NCI-H2029 treated with DMSO at 0.1 percent for 48 hours (cell line): Measurements from ENCODE around the gene C1GALT1C1L.
"Not testable (repeated sequence)": the region's sequence is repeated elsewhere in the genome, so short reads cannot be mapped to it uniquely, and the experiment has no call there.

Experiments
- DNase-seq: peaks from one replicate; lab custom pipeline; 2025; lab: John Stamatoyannopoulos, UW

C1GALT1C1L gene

DNA sequence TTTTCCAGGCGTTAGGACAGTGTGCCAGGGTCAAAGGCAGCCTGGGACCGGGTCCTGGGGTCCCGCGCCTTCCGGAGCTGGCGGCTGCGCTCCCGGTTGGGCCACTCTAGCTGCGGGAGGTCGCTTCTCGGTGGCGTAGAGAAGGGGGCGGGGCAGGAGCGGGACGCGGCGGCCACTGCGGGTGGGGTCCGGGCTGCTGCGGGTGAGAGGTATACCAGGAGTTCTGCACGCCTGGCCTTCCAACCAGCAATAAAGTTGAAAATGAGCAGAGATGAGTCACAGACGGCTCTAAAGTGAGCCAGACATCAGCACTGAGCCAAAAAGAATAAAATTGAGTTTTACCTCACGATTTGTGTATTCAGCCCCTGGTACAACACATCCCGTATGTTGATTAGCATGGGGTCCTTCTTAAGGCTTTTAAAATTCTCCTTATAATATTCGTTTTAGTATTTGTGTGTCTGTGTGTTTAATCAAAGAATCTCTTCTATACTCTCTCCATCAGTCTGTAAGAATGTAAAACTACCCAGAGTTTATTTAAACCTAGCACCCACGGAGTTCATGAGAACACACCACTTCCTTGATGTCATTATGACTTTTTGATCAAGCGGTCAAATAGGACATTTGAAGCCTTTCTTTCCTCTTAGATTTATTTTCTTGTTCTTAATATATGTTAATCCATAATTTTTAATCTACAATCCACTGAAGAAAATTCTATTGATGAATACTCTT lies at the start of gene C1GALT1C1L:
TSS of gene C1GALT1C1L (minus strand) at position 108 of the 729 bp plus-strand sequence. CDS start at position 1, 107 bp downstream.
- peak; percentile 9 for DNase-seq

DNA sequence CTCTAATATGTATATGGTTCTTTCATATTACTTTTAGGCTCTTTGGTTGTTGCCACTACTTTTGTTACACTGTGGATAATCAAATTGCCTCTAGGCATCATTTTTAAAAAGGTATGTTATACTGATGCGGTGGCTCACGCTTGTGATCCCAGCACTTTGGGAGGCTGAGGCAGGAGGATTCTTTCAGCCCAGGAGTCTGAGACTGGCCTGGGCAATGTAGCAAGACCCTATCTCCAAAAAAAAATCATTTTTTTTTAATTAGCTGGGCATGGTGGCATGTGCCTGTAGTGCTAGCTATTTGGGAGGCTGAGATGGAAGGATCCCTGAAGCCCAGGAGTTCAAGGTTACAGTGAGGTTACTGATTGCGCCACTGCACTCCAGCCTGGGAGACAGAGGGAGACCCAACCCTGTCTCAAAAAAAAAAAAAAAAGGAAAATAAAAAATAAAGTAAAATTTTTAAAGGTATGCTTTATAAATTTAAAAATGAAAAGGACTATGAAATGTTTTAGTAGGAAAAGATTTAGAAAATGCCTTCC lies 49.5 kb upstream of the C1GALT1C1L start:
- no peak for DNase-seq

DNA sequence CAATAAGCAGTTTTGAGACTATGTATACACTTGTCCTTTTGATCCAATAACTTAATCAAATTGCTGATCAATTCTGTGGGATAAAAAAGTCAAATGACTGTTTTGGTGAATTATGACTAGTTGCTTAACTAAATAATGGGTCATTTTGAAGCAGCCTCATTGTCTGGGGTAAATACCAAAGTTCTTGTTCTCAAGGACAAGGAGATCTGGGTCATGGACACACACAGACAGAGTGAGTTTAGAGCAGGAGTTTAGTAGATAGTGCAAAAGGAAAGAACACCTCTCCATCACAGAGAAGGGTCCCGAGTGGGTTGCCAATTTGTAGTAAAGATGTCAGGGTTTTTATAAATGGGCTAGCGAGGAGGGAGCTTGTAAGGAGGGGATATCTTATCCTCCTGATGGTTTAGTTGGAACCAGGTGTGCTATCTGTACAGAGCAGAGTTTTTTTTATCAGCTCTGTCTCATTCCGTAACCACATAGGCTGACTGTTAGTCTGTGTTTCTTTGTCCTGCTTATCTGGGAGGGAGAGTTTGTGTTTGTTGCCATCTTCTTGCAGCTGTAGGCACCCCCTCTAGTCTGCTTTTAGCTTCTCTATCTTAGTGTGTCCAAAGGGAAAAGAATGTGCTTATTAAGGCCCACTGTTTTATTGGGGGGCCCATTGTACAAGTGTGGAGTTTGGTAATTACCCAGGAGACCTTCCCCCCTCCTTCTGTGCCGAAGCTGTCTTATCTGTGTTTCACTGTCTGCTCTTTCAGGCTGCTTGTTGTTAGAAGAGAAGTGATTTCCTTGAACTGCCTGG lies 48.7 kb upstream of the C1GALT1C1L start:
- no peak for DNase-seq

GRCh38 chr2:43718530-43719124 lies 42.4 kb upstream of the C1GALT1C1L start:
- no peak for DNase-seq

- no peak for DNase-seq
These were observed 41.1 kb upstream of the C1GALT1C1L start for GRCh38 chr2:43717322-43717721.

- no peak for DNase-seq
These were observed 39.3 kb upstream of the C1GALT1C1L start for GRCh38 chr2:43715300-43716098.

GRCh38 chr2:43714164-43714563 lies 37.9 kb upstream of the C1GALT1C1L start:
- no peak for DNase-seq

- no peak for DNase-seq
These were observed 34.6 kb upstream of the C1GALT1C1L start for GRCh38 chr2:43710866-43711265.

GRCh38 chr2:43708891-43709290 lies 32.7 kb upstream of the C1GALT1C1L start:
- DNase-seq = no peak

DNA sequence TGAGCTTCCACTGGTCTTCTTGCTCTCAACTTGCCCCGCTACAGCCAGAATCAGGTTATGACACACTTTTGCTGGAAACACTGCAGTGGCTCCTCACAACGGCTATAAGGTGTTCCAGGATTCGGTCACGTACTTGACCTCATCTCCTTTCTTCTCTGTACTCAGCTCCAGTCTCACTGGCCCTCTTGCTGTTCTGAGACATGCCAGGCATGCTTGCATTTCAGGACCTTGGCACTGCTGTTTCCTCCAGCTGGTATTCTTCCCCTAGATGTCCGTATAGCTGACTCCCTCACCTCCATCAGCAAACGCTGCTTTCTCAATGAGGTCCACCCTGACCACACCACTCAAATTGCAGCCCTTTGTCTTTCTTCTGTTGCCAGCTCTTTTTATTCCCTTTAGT lies 31.9 kb upstream of the C1GALT1C1L start:
- no peak for DNase-seq

- no peak for DNase-seq
These were observed 31.2 kb upstream of the C1GALT1C1L start for GRCh38 chr2:43707255-43708015.

GRCh38 chr2:43701111-43701510 lies 24.9 kb upstream of the C1GALT1C1L start:
- DNase-seq = no peak

GRCh38 chr2:43699761-43700160 lies 23.5 kb upstream of the C1GALT1C1L start:
- DNase-seq = no peak

DNA sequence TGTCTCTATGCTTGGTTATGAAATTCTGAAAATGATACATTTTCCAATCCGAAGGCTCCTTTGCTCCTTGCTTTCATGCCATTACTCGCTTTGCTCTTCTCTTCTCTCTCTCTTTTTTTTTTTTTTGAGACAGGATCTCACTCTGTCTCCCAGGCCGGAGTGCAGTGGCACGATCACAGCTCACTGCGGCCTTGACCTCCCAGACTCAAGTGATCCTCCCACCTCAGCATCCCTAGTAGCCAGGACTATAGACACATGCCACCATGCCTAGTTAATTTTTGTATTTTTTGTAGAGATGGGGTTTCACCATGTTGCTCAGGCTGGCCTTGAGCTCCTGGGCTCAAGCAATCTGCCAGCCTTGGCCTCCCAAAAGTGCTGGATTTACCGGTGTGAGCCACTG lies 21.9 kb upstream of the C1GALT1C1L start:
- not testable (repeated sequence) for DNase-seq

- no peak for DNase-seq
These were observed 16.3 kb upstream of the C1GALT1C1L start for GRCh38 chr2:43692428-43692994.

DNA sequence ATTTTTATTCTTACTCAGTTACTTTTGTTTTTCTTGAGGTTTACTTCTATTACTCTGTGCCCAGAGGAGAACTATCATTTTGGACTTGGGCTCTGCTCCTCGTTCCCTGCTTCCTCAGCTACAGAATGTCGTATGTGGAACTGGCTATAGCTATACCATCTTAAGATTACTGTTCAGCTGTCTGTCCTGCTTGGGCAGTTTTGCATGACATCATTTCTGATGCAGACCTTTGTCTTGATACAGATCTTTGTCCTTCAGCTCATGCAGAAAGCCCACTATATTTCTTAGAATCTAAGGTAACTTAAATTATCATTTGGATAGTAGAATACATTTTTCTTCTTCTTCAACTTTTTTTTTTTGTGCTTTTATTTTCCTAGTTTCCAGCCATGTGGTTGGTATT lies 13.8 kb upstream of the C1GALT1C1L start:
- DNase-seq = no peak

DNA sequence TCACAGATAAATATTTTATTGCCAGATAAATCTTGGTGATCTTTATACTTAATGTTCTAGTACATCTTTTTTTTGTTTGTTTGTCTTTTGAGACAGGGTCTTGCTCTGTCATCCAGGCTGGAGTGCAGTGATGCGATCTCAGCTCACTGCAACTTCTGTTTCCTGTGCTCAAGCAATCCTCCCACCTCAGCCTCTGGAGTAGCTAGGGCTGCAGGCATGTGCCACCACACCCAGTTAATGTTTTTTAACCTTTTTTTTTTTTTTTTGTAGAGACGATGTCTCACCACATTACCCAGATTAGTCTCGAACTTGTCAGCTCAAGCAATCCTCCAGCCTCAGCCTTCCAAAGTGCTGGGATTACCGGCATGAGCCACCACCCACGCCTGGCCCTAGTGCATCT lies 9.1 kb upstream of the C1GALT1C1L start:
- DNase-seq = no peak

DNA sequence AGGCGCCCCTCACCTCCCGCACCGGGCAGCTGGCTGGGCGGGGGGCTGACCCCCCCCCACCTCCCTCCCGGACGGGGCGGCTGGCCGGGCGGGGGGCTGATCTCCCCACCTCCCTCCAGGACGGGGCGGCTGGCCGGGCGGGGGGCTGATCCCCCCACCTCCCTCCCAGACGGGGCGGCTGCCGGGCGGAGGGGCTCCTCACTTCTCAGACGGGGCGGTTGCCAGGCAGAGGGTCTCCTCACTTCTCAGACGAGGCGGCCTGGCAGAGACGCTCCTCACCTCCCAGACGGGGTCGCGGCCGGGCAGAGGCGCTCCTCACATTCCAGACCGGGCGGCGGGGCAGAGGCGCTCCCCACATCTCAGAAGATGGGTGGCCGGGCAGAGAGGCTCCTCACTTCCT lies 1.6 kb upstream of the C1GALT1C1L start:
- DNase-seq = not testable (repeated sequence)

DNA sequence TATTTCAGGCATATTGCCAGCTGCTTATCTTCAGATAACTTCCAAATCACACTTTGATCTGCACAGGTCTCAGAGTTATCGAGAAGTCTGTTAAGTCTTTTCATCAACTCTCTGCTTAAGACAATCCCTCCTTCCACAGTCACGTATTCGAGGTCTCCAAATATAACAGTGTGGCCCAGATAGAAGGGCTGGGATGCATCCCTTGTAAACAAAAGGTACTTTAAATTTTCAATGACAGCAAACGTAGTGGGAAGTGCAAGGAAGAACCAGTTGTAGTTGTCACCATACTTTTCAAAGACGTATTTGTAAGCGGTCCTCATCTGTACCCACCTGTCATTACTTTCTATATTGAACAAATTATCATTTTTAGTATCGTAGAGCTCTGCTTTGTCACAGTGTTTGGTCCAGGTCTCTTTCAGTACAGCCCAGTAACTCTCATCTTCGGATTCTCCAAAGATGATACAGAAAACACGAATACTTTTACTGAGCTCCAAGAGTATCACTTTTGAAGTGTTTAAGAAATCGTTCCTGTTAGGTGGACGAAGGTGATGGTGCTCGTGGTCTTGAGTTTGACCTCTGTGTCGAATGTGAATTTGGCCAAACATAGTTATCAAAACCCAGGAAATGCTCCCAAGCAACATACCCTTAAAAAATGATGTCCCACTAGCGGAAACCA lies 445 bp downstream of the C1GALT1C1L start:
- peak; percentile 1 for DNase-seq

GRCh38 chr2:43657241-43657640 lies 19.0 kb downstream of the C1GALT1C1L start:
- no peak for DNase-seq
